Dedifferentiated amniotic fluid mesenchymal stem cell (primary cell): ENCODE data around the gene SERPIND1.
"Not testable (repeated sequence)": the region's sequence is repeated elsewhere in the genome, so short reads cannot be mapped to it uniquely, and the experiment has no call there.

Experiments
- DNase-seq: peaks from one replicate; pipeline ENCODE4 v3.0.0-alpha.2; 2016; ENCODE audit errors: extremely low spot score

The SERPIND1 gene

DNA sequence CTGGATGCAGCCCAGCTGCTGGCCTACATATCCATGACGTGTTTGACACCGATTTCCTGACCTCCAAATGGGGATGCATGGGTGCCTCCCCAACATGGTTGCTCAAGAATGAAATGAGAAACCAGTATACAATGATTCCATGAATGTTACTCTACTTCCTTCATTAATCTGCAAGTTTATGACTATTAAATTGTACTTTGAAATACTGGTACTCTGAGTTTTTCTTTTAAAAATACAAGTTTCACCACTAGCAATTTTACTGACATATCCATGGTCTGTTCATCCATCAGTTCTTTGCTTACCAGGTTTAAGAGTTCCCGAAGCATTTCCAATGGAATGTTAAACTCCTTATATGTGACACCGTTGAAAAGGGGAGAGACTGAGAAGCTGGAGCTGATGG is 39.1 kb downstream of the SERPIND1 start:
- no peak for DNase-seq

DNA sequence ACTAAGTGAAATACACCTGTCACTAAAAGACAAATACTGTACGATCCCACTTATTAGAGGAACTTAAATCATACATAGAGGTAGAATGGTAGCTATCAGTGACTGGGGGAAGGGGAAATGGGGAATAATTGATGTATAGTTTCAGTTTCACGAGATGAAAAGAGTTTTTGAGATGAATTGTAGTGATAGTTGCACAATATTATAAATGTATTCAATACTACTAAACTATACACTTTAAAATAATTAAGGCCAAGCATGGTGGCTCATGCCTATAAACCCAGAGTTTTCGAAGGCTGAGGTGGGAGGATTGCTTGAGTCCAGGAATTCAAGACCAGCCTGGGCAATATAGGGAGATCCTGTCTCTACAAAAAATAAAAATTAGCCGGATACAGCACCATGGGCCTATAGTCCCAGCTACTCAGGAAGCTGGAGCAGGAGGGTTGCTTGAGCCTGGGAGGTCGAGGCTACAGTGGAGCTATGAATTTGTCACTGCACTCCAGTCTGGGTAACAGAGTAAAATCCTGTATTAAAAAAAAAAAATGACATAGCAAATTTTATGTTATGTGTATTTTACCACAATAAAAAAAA is 40.4 kb downstream of the SERPIND1 start:
- DNase-seq, result no peak

DNA sequence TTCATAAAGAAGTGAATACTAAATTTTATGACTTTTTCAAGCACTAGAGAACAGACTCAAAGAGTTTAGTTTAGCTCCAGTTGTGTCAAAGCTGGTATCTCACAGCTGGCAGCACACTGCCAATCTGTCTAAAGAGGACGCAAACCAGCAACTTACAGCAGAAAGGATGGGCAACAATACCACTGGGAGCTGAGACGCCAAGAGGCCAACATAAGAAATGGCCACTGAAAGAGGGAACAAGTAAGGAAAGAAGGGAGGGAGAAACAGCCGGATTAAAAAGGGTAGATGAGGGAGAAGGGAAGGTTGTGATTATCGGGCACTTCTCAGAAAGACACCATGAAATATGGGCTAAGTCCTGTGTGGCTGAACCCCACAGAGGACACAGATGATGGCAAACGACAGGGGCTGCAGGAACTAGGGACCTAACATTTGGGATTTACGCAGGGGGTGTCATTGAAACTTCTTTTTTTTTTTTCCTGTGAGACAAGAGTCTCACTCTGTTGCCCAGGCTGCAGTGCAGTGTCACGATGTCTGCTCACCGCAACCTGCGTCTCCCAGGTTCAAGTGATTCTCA is 41.7 kb downstream of the SERPIND1 start:
- no peak for DNase-seq

- no peak for DNase-seq
Observed at GRCh38 chr22:20816559-20816958, 42.6 kb downstream of the SERPIND1 start.

GRCh38 chr22:20818471-20818870 is 44.6 kb downstream of the SERPIND1 start:
- DNase-seq, result no peak

DNA sequence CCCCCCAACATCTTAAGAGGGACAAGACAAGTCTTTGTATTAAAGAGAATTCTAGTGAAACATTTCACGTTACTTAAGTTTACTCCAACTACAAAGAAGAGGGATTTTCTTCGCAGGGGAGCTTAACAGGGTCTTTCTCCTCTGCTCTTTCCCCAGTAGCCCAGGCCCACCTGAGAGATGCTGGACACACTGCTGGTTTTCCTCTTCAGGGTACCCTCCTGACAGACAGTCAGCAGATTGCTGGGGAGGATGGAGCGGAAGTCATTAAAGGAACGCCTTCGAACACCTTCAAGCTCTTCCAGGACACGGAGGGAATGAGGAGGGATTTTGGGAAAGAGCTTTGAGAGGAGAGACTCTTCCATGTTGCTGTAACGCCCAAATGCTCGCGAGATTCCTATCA is 45.6 kb downstream of the SERPIND1 start:
- DNase-seq, result no peak

DNA sequence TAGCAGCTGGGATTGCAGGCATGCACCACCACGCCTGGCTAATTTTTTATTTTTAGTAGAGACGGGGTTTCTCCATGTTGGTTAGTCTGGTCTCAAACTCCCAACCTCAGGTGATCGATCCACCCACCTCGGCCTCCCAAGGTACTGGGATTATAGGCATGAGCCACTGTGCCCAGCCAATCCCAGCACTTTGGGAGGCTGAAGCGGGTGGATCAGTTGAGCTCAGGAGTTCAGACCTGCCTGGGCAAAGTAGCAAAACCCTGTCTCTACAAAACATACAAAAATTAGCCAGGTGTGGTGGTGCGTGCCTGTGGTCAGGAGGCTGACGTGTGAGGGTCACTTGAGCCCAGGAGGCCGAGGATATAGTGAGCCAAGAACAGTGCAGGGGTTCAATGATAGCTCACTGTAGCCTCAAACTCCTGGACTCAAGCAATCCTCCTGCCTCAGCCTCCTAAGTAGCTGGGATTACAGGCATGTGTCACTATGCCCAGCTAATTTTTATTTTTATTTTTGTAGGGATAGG is 47.9 kb downstream of the SERPIND1 start:
- DNase-seq, result not testable (repeated sequence)

- no peak for DNase-seq
Observed at GRCh38 chr22:20822240-20822639, 48.3 kb downstream of the SERPIND1 start.

DNA sequence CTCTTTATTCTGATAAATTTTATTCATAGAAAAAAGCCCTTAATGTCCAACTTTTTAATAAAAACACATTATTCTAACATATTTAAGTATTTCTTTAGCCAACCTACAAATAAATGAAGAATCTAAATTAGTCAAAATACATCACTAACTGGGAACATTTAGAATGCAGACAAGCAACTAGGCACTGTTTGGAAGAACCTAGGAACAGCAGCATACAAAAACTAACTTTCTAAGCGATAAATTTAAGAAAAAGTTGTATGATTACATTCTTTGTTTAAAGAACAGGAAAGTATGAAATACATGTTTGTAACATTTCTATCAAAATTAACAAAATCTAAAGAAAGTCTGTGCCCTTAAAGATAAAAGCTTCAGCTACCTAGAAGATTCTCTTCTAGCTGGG is 49.4 kb downstream of the SERPIND1 start:
- no peak for DNase-seq

- DNase-seq, result not testable (repeated sequence)
Observed at GRCh38 chr22:20825216-20825615, 51.3 kb downstream of the SERPIND1 start.

DNA sequence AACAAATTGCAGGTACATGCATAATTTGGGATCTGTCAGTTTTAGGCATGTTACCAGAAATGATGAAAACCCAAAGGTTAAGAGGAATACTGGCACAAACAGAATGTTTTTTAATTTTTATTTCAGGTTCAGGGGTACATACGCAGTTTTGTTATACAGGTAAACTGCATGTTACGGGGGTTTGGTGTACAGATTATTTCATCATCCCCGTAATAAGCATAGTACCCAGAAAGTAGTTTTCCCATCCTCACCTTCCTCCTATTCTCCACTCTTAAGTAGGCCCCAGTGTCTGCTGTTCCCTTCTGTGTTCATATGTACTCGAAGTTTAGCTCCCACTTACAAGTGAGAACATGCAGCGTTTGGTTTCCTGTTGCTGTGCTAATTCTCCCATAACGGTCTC is 51.7 kb downstream of the SERPIND1 start:
- no peak for DNase-seq

DNA sequence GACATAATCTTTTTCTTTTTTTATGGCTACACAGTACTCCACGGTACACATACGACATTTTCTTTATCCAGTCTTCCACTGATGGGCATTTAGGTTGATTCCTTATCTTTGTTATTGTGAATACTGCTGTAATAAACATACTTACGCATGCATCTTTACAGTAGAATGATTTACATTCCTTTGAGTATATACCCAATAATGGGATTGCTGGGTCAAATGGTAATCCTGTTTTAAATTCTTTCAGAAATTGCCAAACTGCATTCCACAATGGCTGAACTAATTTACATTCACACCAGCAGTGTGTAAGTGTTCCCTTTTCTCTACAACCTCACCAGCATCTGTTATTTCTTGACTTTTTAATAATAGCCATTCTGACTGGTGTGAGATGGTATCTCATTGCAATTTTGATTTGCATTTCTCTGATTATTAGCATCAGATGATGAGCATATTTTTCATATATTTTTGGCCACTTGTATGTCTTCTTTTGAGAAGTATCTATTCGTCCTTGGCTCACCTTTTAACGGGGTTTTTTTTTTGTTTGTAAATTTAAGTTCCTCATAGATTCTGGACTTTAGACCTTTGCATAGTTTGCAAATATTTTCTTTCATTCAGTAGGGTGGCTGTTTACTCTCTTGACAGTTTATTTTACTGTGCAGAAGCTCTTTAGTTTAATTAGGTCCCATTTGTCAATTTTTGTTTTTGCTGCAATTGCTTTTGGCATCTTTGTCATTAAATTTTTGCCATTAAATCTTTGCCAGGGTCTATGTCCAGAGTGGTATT is 52.6 kb downstream of the SERPIND1 start:
- not testable (repeated sequence) for DNase-seq

DNA sequence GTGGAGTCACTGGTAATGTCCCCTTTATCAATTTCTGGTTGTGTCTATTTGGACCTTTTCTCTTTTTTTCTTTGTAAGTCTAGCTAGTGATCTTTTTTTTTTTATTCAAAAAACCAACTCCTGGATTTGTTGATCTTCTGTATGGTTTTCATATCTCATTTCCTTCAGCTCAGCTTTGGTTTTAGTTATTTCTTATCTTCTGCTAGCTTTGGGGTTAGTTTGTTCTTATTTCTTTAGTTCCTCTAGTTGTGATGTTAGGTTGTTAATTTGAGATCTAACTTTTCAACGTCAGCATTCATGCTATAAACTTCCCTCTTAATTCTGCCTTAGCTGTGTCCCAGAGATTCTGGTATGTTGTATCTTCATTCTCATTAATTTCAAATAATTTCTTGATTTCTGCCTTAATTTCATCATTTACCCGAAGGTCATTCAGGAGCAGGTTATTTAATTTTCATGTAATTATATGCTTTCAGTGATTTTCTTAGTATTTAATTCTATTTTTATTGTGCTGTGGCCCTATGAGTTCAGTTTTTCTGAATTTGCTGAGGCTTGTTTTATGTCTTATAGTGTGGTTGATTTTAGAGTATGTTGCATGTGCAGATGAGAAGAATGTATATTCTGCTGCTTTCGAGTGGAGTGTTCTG is 55.7 kb downstream of the SERPIND1 start:
- DNase-seq, result no peak

- DNase-seq, result no peak
Observed at GRCh38 chr22:20833225-20833665, 59.3 kb downstream of the SERPIND1 start.

DNA sequence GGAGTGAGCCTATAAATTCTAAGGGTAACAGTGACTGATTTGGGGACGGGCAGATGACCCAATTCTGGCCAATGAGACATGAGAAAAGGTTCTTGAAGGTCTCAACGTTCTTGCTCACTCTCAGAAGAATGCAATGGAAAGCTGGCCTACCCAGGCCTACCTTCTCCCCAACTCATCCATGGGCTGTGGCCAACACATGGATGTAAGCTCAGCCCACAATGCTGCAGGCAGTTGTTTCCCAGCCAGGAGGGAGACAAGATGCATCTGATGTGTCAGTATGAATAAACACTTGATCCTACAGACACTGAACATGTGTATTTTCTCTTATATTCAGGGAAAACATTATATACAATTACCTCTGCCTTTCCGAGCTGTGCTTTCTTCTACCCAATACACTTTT is 60.3 kb downstream of the SERPIND1 start:
- no peak for DNase-seq

DNA sequence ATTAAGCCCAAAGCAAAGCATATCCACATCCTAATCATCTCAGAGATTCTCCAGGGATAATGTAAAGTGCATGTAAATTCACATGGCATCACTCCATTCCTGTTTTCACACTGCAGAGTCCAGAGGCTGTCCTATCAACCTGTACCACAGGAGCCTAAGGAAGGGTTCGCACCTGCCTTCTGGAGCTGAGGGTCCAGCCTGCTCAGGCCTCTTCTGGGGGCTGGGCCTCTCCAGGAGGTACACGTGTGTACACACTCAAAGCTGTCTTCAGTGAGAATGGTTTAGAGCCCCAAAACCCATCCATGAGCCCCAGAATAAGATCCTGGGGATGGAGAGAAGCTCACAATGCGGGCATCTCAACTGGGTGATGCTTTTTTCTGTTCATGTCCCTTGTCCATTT is 60.8 kb downstream of the SERPIND1 start:
- DNase-seq, result no peak
